Body of pancreas (tissue), 4 donors: Measurements from ENCODE around the gene MYO6.

Source experiments
- POLR2A ChIP-seq, 3 donors: fragments of 450-650 bp; IDR thresholded peaks; one replicate each; pipeline ENCODE4 v1.6.1; 2016; ENCODE audit warnings: antibody characterized with exemption in 3 of 3, mild to moderate bottlenecking in 2 of 3
- TF ChIP-seq, protein P1 (sequence below), 7 experiments: fragments of 450-650 bp in 4 of 7; fragments of 200-600 bp in 3 of 7; sonication (generic) in 3 of 7; IDR thresholded peaks; one replicate each; pipeline ENCODE4 v1.5.1; 2016 to 2019; ENCODE audit warnings: antibody characterized with exemption in 7 of 7

- TF ChIP-seq, protein P1, sequence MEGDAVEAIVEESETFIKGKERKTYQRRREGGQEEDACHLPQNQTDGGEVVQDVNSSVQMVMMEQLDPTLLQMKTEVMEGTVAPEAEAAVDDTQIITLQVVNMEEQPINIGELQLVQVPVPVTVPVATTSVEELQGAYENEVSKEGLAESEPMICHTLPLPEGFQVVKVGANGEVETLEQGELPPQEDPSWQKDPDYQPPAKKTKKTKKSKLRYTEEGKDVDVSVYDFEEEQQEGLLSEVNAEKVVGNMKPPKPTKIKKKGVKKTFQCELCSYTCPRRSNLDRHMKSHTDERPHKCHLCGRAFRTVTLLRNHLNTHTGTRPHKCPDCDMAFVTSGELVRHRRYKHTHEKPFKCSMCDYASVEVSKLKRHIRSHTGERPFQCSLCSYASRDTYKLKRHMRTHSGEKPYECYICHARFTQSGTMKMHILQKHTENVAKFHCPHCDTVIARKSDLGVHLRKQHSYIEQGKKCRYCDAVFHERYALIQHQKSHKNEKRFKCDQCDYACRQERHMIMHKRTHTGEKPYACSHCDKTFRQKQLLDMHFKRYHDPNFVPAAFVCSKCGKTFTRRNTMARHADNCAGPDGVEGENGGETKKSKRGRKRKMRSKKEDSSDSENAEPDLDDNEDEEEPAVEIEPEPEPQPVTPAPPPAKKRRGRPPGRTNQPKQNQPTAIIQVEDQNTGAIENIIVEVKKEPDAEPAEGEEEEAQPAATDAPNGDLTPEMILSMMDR (IDR thresholded peaks at IDR 0.05), result no peak
- no peak for TF ChIP-seq POLR2A (IDR thresholded peaks at IDR 0.05)
Measured at GRCh38 chr6:75824160-75824559, 75.1 kb downstream of the MYO6 start.
